Common myeloid progenitor, CD34-positive (primary cell): ENCODE measurements around the gene VWA3B.
"Not testable (repeated sequence)": the region's sequence is repeated elsewhere in the genome, so short reads cannot be mapped to it uniquely, and the experiment has no call there.

ENCODE experiments used
- CTCF ChIA-PET: fragments of 350-600 bp; sonication (Branson Sonifier 250); formaldehyde crosslinking; loops from one replicate; lab custom pipeline; 2021; ENCODE audit warnings: antibody characterized with exemption; lab: Charles Lee
- POLR2A ChIA-PET: fragments of 350-600 bp; sonication (Branson Sonifier 250); formaldehyde crosslinking; loops from one replicate; lab custom pipeline; 2021; ENCODE audit warnings: antibody characterized with exemption; lab: Charles Lee
- DNase-seq, 3 donors: peaks; one replicate each; pipeline versions ENCODE4 v3.0.0 to v3.0.0-alpha.2; 2013
- H3K27ac ChIP-seq, 2 experiments: 1 replicate in 1 of 2; 2 replicates in 1 of 2; pipeline ENCODE4 v1.7.0; 2013; ENCODE audit warnings: inconsistent platforms in 2 of 2, low read length in 2 of 2, mild to moderate bottlenecking in 2 of 2, low read depth in 1 of 2, moderate library complexity in 1 of 2; ENCODE audit not compliant: severe bottlenecking in 2 of 2, insufficient read depth in 1 of 2, poor library complexity in 1 of 2
- H3K27me3 ChIP-seq, 5 experiments: replicated peaks in 2 of 5; 1 replicate in 3 of 5; 2 replicates in 2 of 5; pipeline versions ENCODE4 v1.6.1 to v1.7.0; 2013; ENCODE audit warnings: low read length in 4 of 5, mild to moderate bottlenecking in 2 of 5, moderate library complexity in 2 of 5, inconsistent platforms in 1 of 5; ENCODE audit not compliant: insufficient read depth in 5 of 5, control insufficient read depth in 4 of 5
- H3K36me3 ChIP-seq, 4 experiments: 1 replicate in 2 of 4; 2 replicates in 2 of 4; pipeline versions ENCODE4 v1.6.1 to v1.7.0; 2013; ENCODE audit warnings: low read length in 3 of 4, control low read depth in 1 of 4, mild to moderate bottlenecking in 1 of 4; ENCODE audit not compliant: control insufficient read depth in 4 of 4, insufficient read depth in 4 of 4
- H3K4me1 ChIP-seq, 4 experiments: 1 replicate in 3 of 4; 2 replicates in 1 of 4; pipeline versions ENCODE4 v1.6.1 to v1.7.1; 2013; ENCODE audit warnings: low read length in 3 of 4, mild to moderate bottlenecking in 3 of 4, control low read depth in 1 of 4, inconsistent platforms in 1 of 4, moderate library complexity in 1 of 4; ENCODE audit not compliant: control insufficient read depth in 4 of 4, insufficient read depth in 4 of 4; ENCODE audit errors: control extremely low read depth in 1 of 4
- H3K4me3 ChIP-seq, 7 experiments: 1 replicate in 4 of 7; 2 replicates in 3 of 7; pipeline versions ENCODE4 v1.5.1 to v1.7.0; 2013; ENCODE audit warnings: mild to moderate bottlenecking in 7 of 7, low read length in 6 of 7, moderate library complexity in 6 of 7, inconsistent platforms in 2 of 7, low read depth in 2 of 7, control low read depth in 1 of 7; ENCODE audit not compliant: insufficient read depth in 4 of 7, control insufficient read depth in 1 of 7; ENCODE audit errors: extremely low read depth in 1 of 7
- H3K9me3 ChIP-seq, 5 experiments: 1 replicate in 4 of 5; 2 replicates in 1 of 5; pipeline versions ENCODE4 v1.6.1 to v1.7.1; 2013; ENCODE audit warnings: low read length in 4 of 5, mild to moderate bottlenecking in 2 of 5, inconsistent platforms in 1 of 5, low read depth in 1 of 5, moderate library complexity in 1 of 5; ENCODE audit not compliant: control insufficient read depth in 4 of 5, insufficient read depth in 2 of 5; ENCODE audit errors: control extremely low read depth in 1 of 5
- whole genome bisulfite sequencing: methylation state at CpG from one replicate; pipeline ENCODE4 v1.1.5; 2013; ENCODE audit not compliant: insufficient coverage; 5-methylcytosine and 5-hydroxymethylcytosine counted together

The VWA3B gene

GRCh38 chr2:98311771-98312545, 225.0 kb downstream of the VWA3B start:
- H3K36me3 ChIP-seq, result no peaks in the 10 kb centered on the region
- DNase-seq, result no peak
- H3K4me1 ChIP-seq, result no peaks in the 10 kb centered on the region
- peaks cover 0 to 29% (median 6%) of the 10 kb centered on the region in 5 experiments for H3K27me3 ChIP-seq
- 82% methylated on average over 26 of the region's 33 CpGs for WGBS
- H3K4me3 ChIP-seq, result no peak overlapping the region
- ChIA-PET POLR2A (no interaction called here), CTCF (no interaction called here)
- H3K27ac ChIP-seq, result no peak overlapping the region
- H3K9me3 ChIP-seq, result peaks cover 0 to 1% (median 0%) of the 10 kb centered on the region in 5 experiments

GRCh38 chr2:98313492-98314250, 226.7 kb downstream of the VWA3B start:
- Histone ChIP-seq H3K27me3 (peaks cover 0 to 29% (median 6%) of the 10 kb centered on the region in 5 experiments), H3K9me3 (peaks cover 0 to 1% (median 0%) of the 10 kb centered on the region in 5 experiments), H3K36me3 (no peaks in the 10 kb centered on the region), H3K27ac (no peak overlapping the region), H3K4me1 (no peaks in the 10 kb centered on the region), H3K4me3 (no peak overlapping the region)
- 87% methylated on average over 5 of the region's 8 CpGs for WGBS
- ChIA-PET POLR2A (no interaction called here), CTCF (no interaction called here)
- no peak for DNase-seq

GRCh38 chr2:98314251-98314650, 227.3 kb downstream of the VWA3B start:
- Histone ChIP-seq H3K27me3 (peaks cover 0 to 28% (median 5%) of the 10 kb centered on the region in 5 experiments), H3K4me3 (no peak overlapping the region), H3K9me3 (peaks cover 0 to 1% (median 0%) of the 10 kb centered on the region in 5 experiments), H3K36me3 (no peaks in the 10 kb centered on the region), H3K4me1 (no peaks in the 10 kb centered on the region), H3K27ac (no peak overlapping the region)
- 94% methylated on average over 4 of the region's 4 CpGs for WGBS
- no peak for DNase-seq
- ChIA-PET CTCF (no interaction called here), POLR2A (no interaction called here)

GRCh38 chr2:98315957-98316356, 229.0 kb downstream of the VWA3B start:
- ChIA-PET POLR2A (no interaction called here), CTCF (no interaction called here)
- Histone ChIP-seq H3K27ac (no peak overlapping the region), H3K27me3 (peaks cover 0 to 16% (median 2%) of the 10 kb centered on the region in 5 experiments), H3K36me3 (no peaks in the 10 kb centered on the region), H3K4me1 (no peaks in the 10 kb centered on the region), H3K9me3 (peaks cover 1 to 12% (median 9%) of the 10 kb centered on the region in 5 experiments), H3K4me3 (no peak overlapping the region)
- WGBS, result 100% methylated on average over 1 of the region's 2 CpGs
- DNase-seq, result no peak

GRCh38 chr2:98317214-98317613, 230.2 kb downstream of the VWA3B start:
- H3K4me1 ChIP-seq, result no peaks in the 10 kb centered on the region
- H3K36me3 ChIP-seq, result no peaks in the 10 kb centered on the region
- DNase-seq, result no peak
- POLR2A ChIA-PET, result no interaction called here
- H3K4me3 ChIP-seq, result no peak overlapping the region
- peaks cover 0 to 9% (median 2%) of the 10 kb centered on the region in 5 experiments for H3K27me3 ChIP-seq
- peaks cover 1 to 19% (median 9%) of the 10 kb centered on the region in 5 experiments for H3K9me3 ChIP-seq
- CTCF ChIA-PET, result interaction anchor here (1.0 kb wide), 1 partner anchor 8 kb away, joined by 3 read pairs; no protein-coding TSS in a partner anchor
- no peak overlapping the region for H3K27ac ChIP-seq
- WGBS, result no CpG with 5 or more reads among the region's 3 CpGs

GRCh38 chr2:98320171-98320570, 233.2 kb downstream of the VWA3B start:
- H3K27me3 ChIP-seq, CTCF ChIA-PET, DNase-seq, H3K4me3 ChIP-seq, H3K36me3 ChIP-seq, H3K27ac ChIP-seq, H3K4me1 ChIP-seq, POLR2A ChIA-PET: not testable (repeated sequence)
- WGBS, result 90% methylated on average over 2 of the region's 3 CpGs
- H3K9me3 ChIP-seq, result peaks cover 1 to 31% (median 9%) of the 10 kb centered on the region in 5 experiments

GRCh38 chr2:98324181-98324580, 237.2 kb downstream of the VWA3B start:
- Histone ChIP-seq H3K4me3 (no peak overlapping the region), H3K36me3 (no peaks in the 10 kb centered on the region), H3K4me1 (no peaks in the 10 kb centered on the region), H3K27me3 (no peaks in the 10 kb centered on the region), H3K27ac (no peak overlapping the region), H3K9me3 (peaks cover 2 to 33% (median 9%) of the 10 kb centered on the region in 5 experiments)
- CTCF ChIA-PET, result interaction anchor here (0.9 kb wide), 1 partner anchor 45 kb away, joined by 3 read pairs; no protein-coding TSS in a partner anchor
- POLR2A ChIA-PET, result no interaction called here
- WGBS, result 100% methylated on average over 1 of the region's 2 CpGs
- no peak for DNase-seq
